Tibial nerve (tissue), 4 donors: ENCODE measurements around the gene MRPL40.

ENCODE experiments used
- EP300 ChIP-seq, 2 donors: sonication (generic); formaldehyde crosslinking; IDR thresholded peaks; one replicate each; pipeline ENCODE4 v1.6.1; 2017; ENCODE audit warnings: antibody characterized with exemption in 2 of 2, mild to moderate bottlenecking in 1 of 2
- TF ChIP-seq, protein P1 (sequence below), 5 experiments: fragments of 200-600 bp in 3 of 5; fragments of 450-650 bp in 2 of 5; sonication (generic) in 3 of 5; IDR thresholded peaks; one replicate each; pipeline ENCODE4 v1.5.1; 2016 to 2019; ENCODE audit warnings: antibody characterized with exemption in 5 of 5, mild to moderate bottlenecking in 3 of 5, moderate library complexity in 2 of 5

- TF ChIP-seq, protein P1, sequence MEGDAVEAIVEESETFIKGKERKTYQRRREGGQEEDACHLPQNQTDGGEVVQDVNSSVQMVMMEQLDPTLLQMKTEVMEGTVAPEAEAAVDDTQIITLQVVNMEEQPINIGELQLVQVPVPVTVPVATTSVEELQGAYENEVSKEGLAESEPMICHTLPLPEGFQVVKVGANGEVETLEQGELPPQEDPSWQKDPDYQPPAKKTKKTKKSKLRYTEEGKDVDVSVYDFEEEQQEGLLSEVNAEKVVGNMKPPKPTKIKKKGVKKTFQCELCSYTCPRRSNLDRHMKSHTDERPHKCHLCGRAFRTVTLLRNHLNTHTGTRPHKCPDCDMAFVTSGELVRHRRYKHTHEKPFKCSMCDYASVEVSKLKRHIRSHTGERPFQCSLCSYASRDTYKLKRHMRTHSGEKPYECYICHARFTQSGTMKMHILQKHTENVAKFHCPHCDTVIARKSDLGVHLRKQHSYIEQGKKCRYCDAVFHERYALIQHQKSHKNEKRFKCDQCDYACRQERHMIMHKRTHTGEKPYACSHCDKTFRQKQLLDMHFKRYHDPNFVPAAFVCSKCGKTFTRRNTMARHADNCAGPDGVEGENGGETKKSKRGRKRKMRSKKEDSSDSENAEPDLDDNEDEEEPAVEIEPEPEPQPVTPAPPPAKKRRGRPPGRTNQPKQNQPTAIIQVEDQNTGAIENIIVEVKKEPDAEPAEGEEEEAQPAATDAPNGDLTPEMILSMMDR (IDR thresholded peaks at IDR 0.05) = no peak
- TF ChIP-seq EP300 (IDR thresholded peaks at IDR 0.05) = no peak
These were observed 44.8 kb upstream of the MRPL40 start for GRCh38 chr22:19387575-19387974.
